H9 (cell line): ENCODE results near the gene SLC38A3. TPM values are rescaled to one million over a fixed set of nuclear protein-coding genes. Genes with fewer than 3 reads are reported as not detected.

Source experiments
- DNase-seq: peaks from one replicate; pipeline ENCODE4 v3.0.0-alpha.2; 2017
- H2AFZ ChIP-seq: one replicate; pipeline ENCODE4 v1.6.1; 2013; ENCODE audit warnings: mild to moderate bottlenecking, low read length, control low read depth, moderate library complexity
- H2AK5ac ChIP-seq: 2 replicates; pipeline ENCODE4 v1.6.1; 2013; ENCODE audit warnings: low read length, control low read depth, mixed read lengths; ENCODE audit not compliant: insufficient read length
- H2BK120ac ChIP-seq: one replicate; pipeline ENCODE4 v1.6.1; 2013; ENCODE audit warnings: low read depth, mild to moderate bottlenecking, low read length, control low read depth, inconsistent platforms; ENCODE audit not compliant: poor library complexity, severe bottlenecking
- H2BK12ac ChIP-seq: 2 replicates; pipeline ENCODE4 v1.6.1; 2013; ENCODE audit warnings: low read length, control low read depth, mixed read lengths, low read depth; ENCODE audit not compliant: insufficient read length
- H2BK15ac ChIP-seq: 2 replicates; pipeline ENCODE4 v1.6.1; 2013; ENCODE audit warnings: low read depth, low read length, control low read depth
- H2BK20ac ChIP-seq: one replicate; pipeline ENCODE4 v1.6.1; 2013; ENCODE audit warnings: low read depth, mild to moderate bottlenecking, low read length, control low read depth, inconsistent platforms; ENCODE audit not compliant: poor library complexity, severe bottlenecking
- H2BK5ac ChIP-seq: 2 replicates; pipeline ENCODE4 v1.6.1; 2013; ENCODE audit warnings: low read length, control low read depth, mixed read lengths; ENCODE audit not compliant: insufficient read length
- H3K14ac ChIP-seq: 2 replicates; pipeline ENCODE4 v1.6.1; 2013; ENCODE audit warnings: low read length, control low read depth; ENCODE audit not compliant: insufficient read depth
- H3K18ac ChIP-seq: 2 replicates; pipeline ENCODE4 v1.6.1; 2013; ENCODE audit warnings: low read depth, mild to moderate bottlenecking, mixed read lengths, low read length, control low read depth; ENCODE audit not compliant: insufficient read length
- H3K23ac ChIP-seq: 2 replicates; pipeline ENCODE4 v1.6.1; 2013; ENCODE audit warnings: low read length, control low read depth, mixed read lengths, low read depth; ENCODE audit not compliant: insufficient read length
- H3K23me2 ChIP-seq: 2 replicates; pipeline ENCODE4 v1.6.1; 2013; ENCODE audit warnings: low read depth, mild to moderate bottlenecking, mixed read lengths, low read length, control low read depth; ENCODE audit not compliant: insufficient read length, poor library complexity, severe bottlenecking
- H3K27ac ChIP-seq: 2 replicates; pipeline ENCODE4 v1.5.1; 2013; ENCODE audit warnings: low read length, control low read depth, mixed read lengths, low read depth; ENCODE audit not compliant: insufficient read length
- H3K27me3 ChIP-seq: 2 replicates; pipeline ENCODE4 v1.6.1; 2013; ENCODE audit warnings: low read length, control low read depth, inconsistent platforms; ENCODE audit not compliant: insufficient read depth
- H3K4ac ChIP-seq: 2 replicates; pipeline ENCODE4 v1.6.1; 2013; ENCODE audit warnings: low read depth, mild to moderate bottlenecking, control low read depth, inconsistent platforms, low read length, moderate library complexity
- H3K4me1 ChIP-seq: 2 replicates; pipeline ENCODE4 v1.6.1; 2013; ENCODE audit warnings: low read length, control low read depth, inconsistent platforms; ENCODE audit not compliant: insufficient read depth
- H3K4me2 ChIP-seq: 2 replicates; pipeline ENCODE4 v1.6.1; 2013; ENCODE audit warnings: low read length, control low read depth, mixed read lengths; ENCODE audit not compliant: insufficient read length, insufficient read depth
- H3K56ac ChIP-seq: 2 replicates; pipeline ENCODE4 v1.6.1; 2013; ENCODE audit warnings: low read depth, mild to moderate bottlenecking, mixed read lengths, low read length, control low read depth; ENCODE audit not compliant: insufficient read length
- H3K79me1 ChIP-seq: 2 replicates; pipeline ENCODE4 v1.6.1; 2013; ENCODE audit warnings: low read depth, mild to moderate bottlenecking, moderate library complexity, low read length, control low read depth, inconsistent platforms; ENCODE audit not compliant: insufficient read depth, poor library complexity, severe bottlenecking
- H3K79me2 ChIP-seq: 2 replicates; pipeline ENCODE4 v1.6.1; 2013; ENCODE audit warnings: low read length, control low read depth, inconsistent platforms; ENCODE audit not compliant: insufficient read depth
- H3K9ac ChIP-seq: 2 replicates; pipeline ENCODE4 v1.6.1; 2013; ENCODE audit warnings: low read length, control low read depth, mixed read lengths; ENCODE audit not compliant: insufficient read length; ENCODE audit errors: extremely low read depth
- H3K9me3 ChIP-seq: one replicate; pipeline ENCODE4 v1.6.1; 2013; ENCODE audit warnings: low read depth, low read length, inconsistent platforms; ENCODE audit not compliant: control insufficient read depth
- H3T11ph ChIP-seq: one replicate; pipeline ENCODE4 v1.6.1; 2013; ENCODE audit warnings: mild to moderate bottlenecking, low read length, control low read depth, inconsistent platforms
- H4K20me1 ChIP-seq: one replicate; pipeline ENCODE4 v1.6.1; 2013; ENCODE audit not compliant: control insufficient read depth, insufficient read length, insufficient read depth
- H4K5ac ChIP-seq: 2 replicates; pipeline ENCODE4 v1.6.1; 2013; ENCODE audit warnings: low read depth, mild to moderate bottlenecking, mixed read lengths, low read length, control low read depth; ENCODE audit not compliant: insufficient read length
- H4K8ac ChIP-seq: replicated peaks from 2 replicates; pipeline ENCODE4 v1.6.1; 2013; ENCODE audit warnings: low read length, control low read depth, mixed read lengths, low read depth; ENCODE audit not compliant: insufficient read length
- H4K91ac ChIP-seq: 2 replicates; pipeline ENCODE4 v1.6.1; 2013; ENCODE audit warnings: low read depth, mild to moderate bottlenecking, moderate library complexity, mixed read lengths, low read length, control low read depth; ENCODE audit not compliant: insufficient read length
- H3K27ac Mint-ChIP-seq, 3 experiments: 2 replicates in 2 of 3; 3 replicates in 1 of 3; pipeline ENCODE4 v1.8.0; 2020 to 2021; ENCODE audit warnings: mixed read lengths in 3 of 3, mild to moderate bottlenecking in 1 of 3, moderate library complexity in 1 of 3
- H3K27me3 Mint-ChIP-seq: 2 replicates; pipeline ENCODE4 v1.8.0; 2021; ENCODE audit warnings: low read depth, mild to moderate bottlenecking, moderate library complexity, mixed read lengths
- H3K36me3 Mint-ChIP-seq, 3 experiments: 2 replicates in 2 of 3; 3 replicates in 1 of 3; pipeline ENCODE4 v1.8.0; 2020 to 2021; ENCODE audit warnings: low read depth in 3 of 3, mixed read lengths in 3 of 3; ENCODE audit not compliant: insufficient read depth in 1 of 3
- H3K4me1 Mint-ChIP-seq, 2 experiments: 2 replicates each; pipeline ENCODE4 v1.8.0; 2020; ENCODE audit warnings: mixed read lengths in 2 of 2
- H3K4me3 Mint-ChIP-seq, 2 experiments: 2 replicates in 1 of 2; 3 replicates in 1 of 2; pipeline ENCODE4 v1.8.0; 2020 to 2021; ENCODE audit warnings: mild to moderate bottlenecking in 2 of 2, mixed read lengths in 2 of 2, moderate library complexity in 1 of 2
- H3K9me3 Mint-ChIP-seq, 2 experiments: 2 replicates in 1 of 2; 3 replicates in 1 of 2; pipeline ENCODE4 v1.8.0; 2020; ENCODE audit warnings: mild to moderate bottlenecking in 2 of 2, mixed read lengths in 2 of 2, moderate library complexity in 1 of 2
- WGBS: extraction: QIAGEN DNeasy Blood & Tissue Kit; methylation state at CpG from one replicate; pipeline ENCODE4 v1.1.7; 2013; ENCODE audit warnings: missing lambda C conversion rate, low lambda C conversion rate, mixed read lengths; ENCODE audit not compliant: insufficient read length; ENCODE audit errors: extremely low coverage; 5-methylcytosine and 5-hydroxymethylcytosine counted together
- total RNA-seq: library from RNA; stranded (reverse); gene quantifications from 2 replicates; pipeline ENCODE4 v1.2.1, GENCODE V29; 2021
- TF ChIP-seq, protein P1 (sequence below): fragments of 200-600 bp; sonication (generic); conservative IDR thresholded peaks from 3 replicates; pipeline ENCODE4 v1.8.0; 2021; ENCODE audit warnings: antibody characterized with exemption, mild to moderate bottlenecking

SLC38A3 gene
- total RNA-seq, 1 experiment from 2014 or later = 1.4 TPM

DNA sequence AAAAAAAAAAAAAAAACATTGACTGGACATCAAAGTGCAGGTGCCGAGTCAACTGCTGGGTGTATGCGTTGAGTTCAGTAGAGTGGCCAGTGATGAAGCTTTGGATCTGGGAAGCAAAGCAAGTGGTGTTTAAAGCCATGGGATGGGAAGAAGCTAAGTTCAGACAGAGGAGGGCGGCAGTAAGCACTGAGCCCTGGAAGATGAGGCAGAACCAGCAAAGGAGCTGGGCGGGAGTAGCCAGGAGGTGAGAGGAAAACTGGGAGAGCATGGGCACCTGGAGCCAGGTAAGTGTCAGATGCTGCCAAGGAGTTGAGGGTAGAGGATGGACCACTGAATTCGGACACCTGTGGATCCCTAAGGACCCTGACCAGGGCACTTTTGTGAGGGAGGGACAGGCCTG, 19.6 kb downstream of the SLC38A3 start:
- H3K27ac ChIP-seq = no peak overlapping the region
- no peak overlapping the region for H3K9ac ChIP-seq
- H3K79me1 ChIP-seq = no peaks in the 10 kb centered on the region
- no peak overlapping the region for H3K4me2 ChIP-seq
- H3T11ph ChIP-seq = no peak overlapping the region
- Mint-ChIP-seq H3K36me3 (no peaks in the 10 kb centered on the region; a peak in 1 of 7 replicates), H3K4me3 (no peak overlapping the region), H3K27ac (peak overlapping the region in 1 of 3 experiments; percentile 32; a peak in 1 of 7 replicates), H3K9me3 (peaks cover 2 to 4% of the 10 kb centered on the region in 2 experiments; a peak in 3 of 5 replicates), H3K4me1 (peaks cover 20 to 29% of the 10 kb centered on the region in 2 experiments), H3K27me3 (peaks cover 27% of the 10 kb centered on the region)
- no peaks in the 10 kb centered on the region for H4K20me1 ChIP-seq
- no peak overlapping the region for H2BK12ac ChIP-seq
- H3K79me2 ChIP-seq = no peaks in the 10 kb centered on the region
- no peak overlapping the region for H4K5ac ChIP-seq
- DNase-seq = no peak
- H2BK15ac ChIP-seq = no peak overlapping the region
- no CpG with 5 or more reads among the region's 5 CpGs for WGBS
- no peak overlapping the region for H2BK120ac ChIP-seq
- no peak overlapping the region for H3K14ac ChIP-seq
- H3K27me3 ChIP-seq = no peaks in the 10 kb centered on the region
- H3K4me1 ChIP-seq = no peaks in the 10 kb centered on the region
- no peak overlapping the region for H3K23ac ChIP-seq
- H3K56ac ChIP-seq = no peak overlapping the region
- peaks cover 12% of the 10 kb centered on the region for H3K23me2 ChIP-seq
- H2AK5ac ChIP-seq = no peak overlapping the region
- H2BK5ac ChIP-seq = no peak overlapping the region
- H2AFZ ChIP-seq = no peak overlapping the region
- H4K91ac ChIP-seq = no peak overlapping the region
- H3K4ac ChIP-seq = no peak overlapping the region
- no peak overlapping the region for H3K18ac ChIP-seq
- H2BK20ac ChIP-seq = no peak overlapping the region
- TF ChIP-seq, protein P1, sequence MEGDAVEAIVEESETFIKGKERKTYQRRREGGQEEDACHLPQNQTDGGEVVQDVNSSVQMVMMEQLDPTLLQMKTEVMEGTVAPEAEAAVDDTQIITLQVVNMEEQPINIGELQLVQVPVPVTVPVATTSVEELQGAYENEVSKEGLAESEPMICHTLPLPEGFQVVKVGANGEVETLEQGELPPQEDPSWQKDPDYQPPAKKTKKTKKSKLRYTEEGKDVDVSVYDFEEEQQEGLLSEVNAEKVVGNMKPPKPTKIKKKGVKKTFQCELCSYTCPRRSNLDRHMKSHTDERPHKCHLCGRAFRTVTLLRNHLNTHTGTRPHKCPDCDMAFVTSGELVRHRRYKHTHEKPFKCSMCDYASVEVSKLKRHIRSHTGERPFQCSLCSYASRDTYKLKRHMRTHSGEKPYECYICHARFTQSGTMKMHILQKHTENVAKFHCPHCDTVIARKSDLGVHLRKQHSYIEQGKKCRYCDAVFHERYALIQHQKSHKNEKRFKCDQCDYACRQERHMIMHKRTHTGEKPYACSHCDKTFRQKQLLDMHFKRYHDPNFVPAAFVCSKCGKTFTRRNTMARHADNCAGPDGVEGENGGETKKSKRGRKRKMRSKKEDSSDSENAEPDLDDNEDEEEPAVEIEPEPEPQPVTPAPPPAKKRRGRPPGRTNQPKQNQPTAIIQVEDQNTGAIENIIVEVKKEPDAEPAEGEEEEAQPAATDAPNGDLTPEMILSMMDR = peak; percentile 39; the same call in 2 of the 3 replicates
- H3K9me3 ChIP-seq = no peaks in the 10 kb centered on the region
- H4K8ac ChIP-seq = no peak overlapping the region
